ACHN (cell line): ENCODE results near the gene HOXD9.
A peak's percentile ranks its signal among the peaks of the same experiment; 100 is the strongest.

ENCODE experiments used
- DNase-seq: peaks from one replicate; pipeline ENCODE4 v3.0.0-alpha.2; 2015
- in situ Hi-C: cut with HindIII; loops from 2 replicates; pipeline ENCODE4 v1.10.0; 2017; ENCODE audit warnings: low sequenced_read_pairs, low pct_ligation_motif_present, low pct_unique_long_range_greater_than_20kb

Gene HOXD9

DNA sequence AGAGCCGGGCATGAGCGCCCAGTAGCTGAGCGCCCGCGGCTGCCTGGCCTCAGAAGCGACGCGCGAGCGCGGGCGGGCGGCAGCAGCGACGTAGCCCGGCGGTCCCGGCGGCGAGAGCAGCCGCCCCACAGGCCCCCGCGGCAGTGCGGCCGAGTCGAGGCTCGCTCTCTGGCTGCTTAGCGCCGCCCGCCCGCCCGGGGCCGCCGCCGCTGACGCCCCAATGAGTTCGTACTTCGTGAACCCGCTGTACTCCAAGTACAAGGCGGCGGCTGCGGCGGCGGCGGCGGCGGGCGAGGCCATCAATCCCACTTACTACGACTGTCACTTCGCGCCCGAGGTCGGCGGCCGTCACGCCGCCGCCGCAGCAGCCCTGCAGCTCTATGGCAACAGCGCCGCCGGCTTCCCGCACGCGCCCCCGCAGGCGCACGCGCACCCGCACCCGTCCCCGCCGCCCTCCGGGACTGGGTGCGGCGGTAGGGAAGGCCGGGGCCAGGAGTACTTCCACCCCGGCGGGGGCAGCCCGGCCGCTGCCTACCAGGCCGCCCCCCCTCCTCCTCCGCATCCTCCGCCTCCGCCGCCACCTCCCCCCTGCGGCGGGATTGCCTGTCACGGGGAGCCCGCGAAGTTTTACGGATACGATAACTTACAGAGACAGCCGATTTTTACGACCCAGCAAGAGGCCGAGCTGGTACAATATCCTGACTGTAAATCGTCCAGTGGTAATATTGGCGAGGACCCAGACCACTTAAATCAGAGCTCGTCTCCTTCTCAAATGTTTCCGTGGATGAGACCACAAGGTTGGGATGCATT is 7.8 kb downstream of the HOXD9 start:
- DNase-seq: peak; percentile 73
- in situ Hi-C loops: loop anchor here (25.0 kb wide), 2 partner anchors 307 to 532 kb away; no protein-coding TSS in a partner anchor

DNA sequence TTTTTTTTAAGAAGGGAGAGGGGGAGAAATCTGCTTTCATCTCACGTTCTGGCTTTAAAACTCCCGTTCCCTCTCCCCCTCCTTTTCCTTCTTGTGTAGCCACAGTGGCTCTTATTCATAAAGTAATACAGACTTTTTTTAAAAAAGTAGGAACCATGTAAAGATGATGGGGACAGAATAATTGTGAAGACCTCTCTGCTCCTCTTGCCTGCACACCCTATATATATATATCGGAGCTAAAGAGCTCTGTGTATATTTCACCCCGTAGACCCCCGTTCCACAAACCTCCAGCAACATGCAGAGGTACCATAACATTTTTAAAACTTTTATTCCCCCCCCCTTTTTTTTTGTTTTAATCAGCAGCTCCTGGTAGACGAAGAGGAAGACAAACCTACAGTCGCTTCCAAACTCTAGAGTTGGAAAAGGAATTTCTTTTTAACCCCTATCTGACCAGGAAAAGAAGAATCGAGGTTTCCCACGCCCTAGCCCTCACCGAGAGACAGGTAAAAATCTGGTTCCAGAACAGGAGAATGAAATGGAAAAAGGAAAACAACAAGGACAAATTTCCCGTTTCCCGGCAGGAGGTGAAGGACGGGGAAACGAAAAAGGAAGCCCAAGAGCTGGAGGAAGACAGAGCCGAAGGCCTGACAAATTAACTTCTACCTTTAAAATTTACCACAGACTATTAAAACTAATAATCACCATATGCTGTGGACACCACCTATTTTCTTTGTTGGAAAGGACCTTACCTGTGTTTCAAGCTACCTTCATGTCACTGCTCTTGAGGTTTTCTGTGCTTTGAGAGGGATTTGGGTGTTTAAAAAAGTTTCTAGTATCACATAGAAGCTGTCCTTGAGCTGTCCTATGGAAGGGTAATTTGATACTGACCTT is 8.7 kb downstream of the HOXD9 start:
- in situ Hi-C loops: loop anchor here (25.0 kb wide), 2 partner anchors 306 to 531 kb away; no protein-coding TSS in a partner anchor
- DNase-seq: no peak

DNA sequence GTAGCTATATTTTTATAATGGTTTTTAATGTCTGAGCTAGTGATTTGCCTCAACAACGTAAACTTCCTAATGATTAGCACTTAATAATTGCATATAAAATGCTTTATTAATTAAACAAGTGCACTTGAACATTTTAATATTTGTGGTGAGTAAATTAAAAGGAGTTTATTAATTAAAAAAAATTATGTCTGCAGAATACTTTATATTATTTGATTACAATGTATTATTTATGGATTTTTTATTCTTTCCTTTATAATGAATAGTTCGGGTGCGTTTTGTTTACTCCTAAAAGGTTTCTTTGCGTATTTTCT is 9.3 kb downstream of the HOXD9 start:
- in situ Hi-C loops: loop anchor here (25.0 kb wide), 2 partner anchors 305 to 530 kb away; no protein-coding TSS in a partner anchor
- no peak for DNase-seq

DNA sequence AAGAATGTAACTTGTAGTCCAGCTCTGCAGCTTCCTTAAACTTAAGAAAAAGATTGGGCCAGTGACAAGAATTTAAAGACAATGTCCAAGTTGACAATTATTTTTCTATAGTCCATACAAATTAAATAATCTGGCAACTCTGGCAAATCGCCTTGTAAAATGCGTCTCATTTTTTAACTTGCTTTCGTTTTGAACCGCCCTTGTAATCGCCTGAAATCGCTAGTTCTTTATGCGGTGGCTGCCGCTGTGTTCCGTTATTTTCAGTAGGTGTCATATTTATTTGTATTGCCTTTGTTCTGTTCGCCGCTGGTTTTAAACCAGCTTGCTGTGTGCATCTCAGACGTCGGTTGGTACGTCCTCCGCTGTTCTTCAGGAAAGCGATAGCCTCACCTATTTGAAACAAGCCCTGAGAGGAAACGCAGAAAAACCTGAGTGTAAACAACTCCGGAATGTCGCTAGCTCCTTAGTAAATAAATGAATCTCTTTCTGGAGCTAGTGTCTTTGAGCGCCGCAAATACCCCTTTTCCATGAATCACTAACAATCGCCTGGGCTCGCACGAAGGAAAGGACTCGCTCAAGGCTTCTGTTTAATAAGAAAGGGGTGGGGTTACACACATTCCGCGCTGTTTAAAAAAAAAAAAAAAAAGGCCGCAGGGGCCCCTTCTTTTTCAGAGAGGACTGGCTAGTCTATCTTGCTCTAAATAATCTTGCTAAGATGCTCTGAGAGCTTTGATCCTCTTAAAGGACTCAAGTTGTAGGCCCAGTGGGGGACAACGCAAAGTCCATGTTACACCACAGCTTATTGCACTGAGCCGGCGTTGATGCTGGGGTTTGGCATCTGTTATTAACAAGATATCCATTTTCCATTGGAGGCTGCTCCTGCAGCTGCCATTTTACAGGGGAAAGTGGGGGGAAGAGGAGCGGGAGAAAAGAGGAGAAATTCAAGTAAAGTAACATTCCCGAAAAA is 10.0 kb downstream of the HOXD9 start:
- in situ Hi-C loops: loop anchor here (25.0 kb wide), 2 partner anchors 305 to 530 kb away; no protein-coding TSS in a partner anchor
- peak; percentile 51 for DNase-seq

DNA sequence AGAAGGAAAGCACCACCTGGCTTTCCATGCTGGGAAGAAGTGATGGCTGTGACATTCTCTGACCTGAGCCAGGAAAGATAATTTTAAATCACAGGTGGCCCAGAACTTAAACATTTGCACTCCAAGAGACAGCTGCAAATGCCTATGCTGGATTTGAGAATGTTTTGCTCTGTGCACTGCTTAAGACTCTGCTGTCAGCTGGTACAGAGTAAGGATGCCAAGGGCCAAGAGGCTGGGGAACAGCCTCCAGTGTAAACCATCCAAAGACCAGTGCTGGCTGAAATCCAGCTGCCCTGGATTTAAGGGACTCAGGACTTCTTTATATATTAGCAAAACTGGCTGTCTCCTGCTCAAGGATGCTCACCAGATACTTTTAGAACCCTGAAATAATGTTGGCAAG is 10.9 kb downstream of the HOXD9 start:
- no peak for DNase-seq
- in situ Hi-C loops: loop anchor here (25.0 kb wide), 2 partner anchors 304 to 529 kb away; no protein-coding TSS in a partner anchor

DNA sequence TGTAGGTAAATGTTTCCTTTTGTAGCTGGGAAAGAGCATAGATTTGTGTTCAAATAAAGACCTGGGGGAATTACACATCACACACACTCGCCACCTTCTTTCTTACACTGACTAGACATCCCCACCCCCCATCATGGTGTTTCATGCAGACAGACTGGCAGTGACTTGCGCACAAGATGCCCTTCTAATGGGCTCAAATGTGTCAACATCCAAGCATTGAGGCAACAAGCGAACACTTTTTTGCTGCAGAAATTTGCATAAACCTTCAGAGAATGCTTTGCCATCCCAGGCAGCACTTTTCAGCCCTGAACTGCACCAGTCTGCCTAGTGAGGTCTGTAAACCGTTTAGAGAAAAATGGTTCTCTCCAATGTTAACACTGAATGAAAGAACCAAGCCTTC is 11.5 kb downstream of the HOXD9 start:
- in situ Hi-C loops: loop anchor here (25.0 kb wide), 2 partner anchors 303 to 528 kb away; no protein-coding TSS in a partner anchor
- no peak for DNase-seq

DNA sequence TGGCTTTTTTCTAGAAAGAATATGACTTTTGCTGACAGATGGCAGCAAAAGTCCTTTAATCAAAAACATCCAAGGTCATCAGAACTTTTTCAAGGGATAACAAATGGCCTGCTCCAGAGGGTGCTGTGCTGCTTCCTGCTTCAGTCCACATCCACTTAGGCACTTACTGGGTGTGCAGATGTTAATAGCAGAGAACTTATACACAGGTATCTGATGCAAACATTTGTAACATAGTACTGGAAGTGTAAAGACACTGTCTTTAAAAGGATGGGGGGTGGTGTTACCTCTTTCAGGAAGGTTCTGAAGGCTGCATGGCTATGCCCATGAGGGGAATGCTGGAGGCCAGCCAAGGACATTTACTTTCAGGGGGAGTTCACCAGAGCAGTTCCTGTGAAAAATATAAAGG is 12.5 kb downstream of the HOXD9 start:
- DNase-seq: peak; percentile 46

DNA sequence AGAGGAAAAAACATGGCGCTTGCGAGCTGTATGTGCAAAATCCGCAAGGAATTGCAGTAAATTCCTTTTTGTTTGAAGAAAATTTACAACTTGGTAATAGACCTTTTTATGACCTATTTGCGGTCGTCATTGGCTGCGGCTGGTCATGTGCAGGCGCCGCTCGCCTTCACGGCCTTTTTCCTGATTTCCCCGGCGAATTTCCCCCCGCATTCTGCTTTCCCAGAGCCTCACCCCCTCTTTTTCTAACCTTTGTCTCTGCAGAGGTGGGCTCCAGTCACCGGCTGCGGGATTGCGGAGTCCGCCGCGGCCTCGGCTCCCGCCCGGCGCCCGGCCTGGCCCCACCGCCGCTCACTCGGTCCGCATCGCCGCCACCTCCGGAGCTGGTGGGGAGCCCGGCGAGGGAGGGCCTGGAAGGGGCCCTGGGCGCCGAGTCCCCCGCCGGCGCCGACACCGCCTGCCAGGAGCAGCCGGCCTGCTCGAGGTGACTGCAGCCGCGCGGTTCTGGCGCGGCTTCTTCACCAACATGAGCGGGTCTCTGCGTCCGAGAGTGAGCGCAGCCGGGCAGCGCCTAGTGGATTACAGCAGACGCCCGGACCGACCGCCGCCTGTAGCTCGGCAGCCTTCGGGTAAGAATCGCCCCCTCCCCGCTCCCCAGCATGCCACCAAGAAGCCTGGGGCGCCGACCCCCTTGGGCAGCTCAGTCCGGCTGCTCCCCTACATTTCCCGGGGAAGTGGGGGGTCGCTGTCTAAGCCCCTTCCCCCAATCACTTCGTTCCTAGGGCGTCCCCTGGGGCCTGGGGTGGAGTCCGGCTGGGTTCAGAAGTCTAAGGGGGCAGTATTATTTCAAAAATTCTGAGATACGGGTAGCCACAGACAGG is 14.1 kb downstream of the HOXD9 start:
- peak; percentile 68 for DNase-seq
- in situ Hi-C loops: loop anchor here (25.0 kb wide), 2 partner anchors 301 to 526 kb away; no protein-coding TSS in a partner anchor

More for the DNA sequence above, 12.5 kb downstream of the HOXD9 start:
- in situ Hi-C loops: loop anchor here (25.0 kb wide), 2 partner anchors 302 to 527 kb away; no protein-coding TSS in a partner anchor

DNA sequence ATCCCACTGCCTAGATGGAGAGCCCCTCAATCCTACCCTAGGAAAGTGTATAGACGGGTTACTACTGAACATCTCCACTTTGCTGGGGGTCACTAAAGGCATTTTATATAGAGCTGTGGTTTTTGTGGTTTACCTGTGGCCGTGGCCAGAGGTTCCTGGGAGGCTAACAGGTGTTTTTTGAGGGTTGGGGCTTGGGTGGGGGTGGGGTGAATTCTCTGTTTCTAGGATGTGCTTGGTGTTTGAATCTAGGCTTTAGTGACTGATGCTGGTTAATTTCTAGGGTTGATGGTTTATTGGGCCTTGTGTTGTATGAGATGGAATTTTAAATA is 14.7 kb downstream of the HOXD9 start:
- in situ Hi-C loops: loop anchor here (25.0 kb wide), 2 partner anchors 300 to 525 kb away; no protein-coding TSS in a partner anchor
- DNase-seq: no peak

DNA sequence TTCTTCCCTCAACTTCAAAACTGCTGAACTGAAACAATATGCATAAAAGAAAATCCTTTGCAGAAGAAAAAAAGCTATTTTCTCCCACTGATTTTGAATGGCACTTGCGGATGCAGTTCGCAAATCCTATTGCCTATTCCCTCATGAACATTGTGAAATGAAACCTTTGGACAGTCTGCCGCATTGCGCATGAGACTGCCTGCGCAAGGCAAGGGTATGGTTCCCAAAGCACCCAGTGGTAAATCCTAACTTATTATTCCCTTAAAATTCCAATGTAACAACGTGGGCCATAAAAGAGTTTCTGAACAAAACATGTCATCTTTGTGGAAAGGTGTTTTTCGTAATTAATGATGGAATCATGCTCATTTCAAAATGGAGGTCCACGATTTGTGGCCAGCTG is 15.4 kb downstream of the HOXD9 start:
- in situ Hi-C loops: loop anchor here (25.0 kb wide), 2 partner anchors 299 to 524 kb away; no protein-coding TSS in a partner anchor
- DNase-seq: no peak

DNA sequence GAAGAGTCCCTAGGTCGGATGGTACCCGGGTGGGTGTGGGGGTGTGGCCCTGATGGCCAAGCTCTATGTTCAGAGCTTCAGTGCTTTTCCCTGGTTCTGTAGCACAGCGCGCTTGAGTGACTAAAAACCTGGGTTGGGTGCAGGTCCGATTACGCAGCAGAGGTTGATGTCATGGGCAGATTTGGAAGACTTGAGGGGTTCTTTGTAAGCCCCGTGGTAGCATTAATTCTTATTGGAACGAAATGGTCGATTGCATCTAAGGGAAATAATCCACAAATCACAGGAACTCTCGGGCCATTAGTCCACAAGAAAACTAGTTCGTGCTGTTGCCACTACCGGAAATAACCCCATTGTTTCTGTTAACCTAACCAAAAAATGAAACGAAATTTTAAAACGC is 16.0 kb downstream of the HOXD9 start:
- no peak for DNase-seq
- in situ Hi-C loops: loop anchor here (25.0 kb wide), 2 partner anchors 299 to 524 kb away; no protein-coding TSS in a partner anchor

DNA sequence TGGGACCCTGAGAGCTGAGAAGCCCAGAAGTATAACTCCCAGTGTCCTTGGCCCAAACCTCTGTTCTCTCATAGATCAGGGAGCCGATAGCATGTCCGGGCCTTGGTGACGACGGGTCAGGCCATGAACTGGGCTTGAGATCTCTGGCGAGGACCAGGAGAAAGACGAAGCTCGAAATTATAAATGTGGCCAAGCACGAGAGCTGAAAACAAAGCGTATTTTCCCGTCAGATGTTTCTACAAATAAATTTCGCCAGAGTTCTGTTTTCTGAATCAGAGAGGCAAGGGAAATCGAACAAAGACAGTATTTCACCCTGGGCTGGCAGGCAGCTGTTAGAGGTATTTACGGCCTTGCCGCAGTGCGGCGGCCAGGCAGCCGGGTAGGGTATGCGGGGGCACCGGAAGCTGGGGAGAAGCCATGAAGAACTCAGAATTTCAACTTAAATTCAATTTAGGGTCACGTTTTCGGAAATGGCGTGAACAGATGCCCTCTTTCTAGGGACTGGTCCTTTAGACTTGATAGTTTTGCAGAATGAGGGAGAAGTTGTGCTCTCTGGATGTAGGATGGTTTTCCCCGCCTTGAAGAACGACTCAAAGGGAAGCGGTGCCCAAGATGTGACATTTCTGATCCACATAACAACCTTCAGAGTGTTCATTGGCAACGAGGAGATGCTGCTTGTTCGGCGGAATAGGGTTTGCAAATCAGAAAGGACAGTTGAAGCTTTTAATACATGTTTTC is 16.6 kb downstream of the HOXD9 start:
- in situ Hi-C loops: loop anchor here (25.0 kb wide), 2 partner anchors 298 to 523 kb away; no protein-coding TSS in a partner anchor
- no peak for DNase-seq

DNA sequence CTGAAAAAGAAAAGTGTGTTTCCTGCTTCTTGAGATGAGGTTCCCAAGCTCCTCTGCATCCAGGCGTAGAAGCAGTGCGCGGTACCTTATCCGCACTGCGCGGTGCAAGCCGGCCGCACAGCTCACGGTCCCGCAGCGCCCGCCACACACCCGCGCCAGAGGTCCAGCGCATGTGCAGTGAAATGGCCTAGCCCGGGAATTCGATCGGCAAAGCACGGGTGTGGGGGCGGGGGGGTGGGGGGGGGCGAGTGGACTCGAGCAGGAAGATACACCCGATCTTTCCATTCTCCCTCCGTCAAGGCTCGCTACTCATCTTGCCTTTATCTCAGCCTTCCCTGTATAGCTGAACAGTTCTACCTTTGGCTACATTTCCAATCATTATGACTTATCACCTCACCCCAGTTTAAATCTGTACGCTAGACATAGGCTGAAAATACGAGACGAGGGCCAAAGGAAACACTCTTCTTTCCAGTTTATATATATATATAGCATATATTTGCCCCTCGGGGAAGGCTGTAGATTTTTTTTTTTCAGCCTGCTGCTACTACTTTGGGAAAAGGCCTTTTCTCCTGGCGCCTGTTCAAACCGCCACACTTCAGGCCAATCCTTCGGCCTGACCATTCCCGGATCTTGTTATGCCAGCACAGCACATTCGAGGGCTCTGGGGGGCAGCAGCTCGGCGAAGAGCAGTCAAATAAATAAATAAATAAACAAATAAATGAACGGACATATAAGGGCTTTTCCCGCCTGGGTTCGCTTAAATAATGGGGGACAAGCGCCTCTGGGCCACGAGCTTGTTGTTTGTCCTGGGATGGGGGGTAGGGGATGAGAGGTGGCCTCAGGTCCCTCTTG is 17.4 kb downstream of the HOXD9 start:
- in situ Hi-C loops: loop anchor here (25.0 kb wide), 2 partner anchors 297 to 522 kb away; no protein-coding TSS in a partner anchor

DNA sequence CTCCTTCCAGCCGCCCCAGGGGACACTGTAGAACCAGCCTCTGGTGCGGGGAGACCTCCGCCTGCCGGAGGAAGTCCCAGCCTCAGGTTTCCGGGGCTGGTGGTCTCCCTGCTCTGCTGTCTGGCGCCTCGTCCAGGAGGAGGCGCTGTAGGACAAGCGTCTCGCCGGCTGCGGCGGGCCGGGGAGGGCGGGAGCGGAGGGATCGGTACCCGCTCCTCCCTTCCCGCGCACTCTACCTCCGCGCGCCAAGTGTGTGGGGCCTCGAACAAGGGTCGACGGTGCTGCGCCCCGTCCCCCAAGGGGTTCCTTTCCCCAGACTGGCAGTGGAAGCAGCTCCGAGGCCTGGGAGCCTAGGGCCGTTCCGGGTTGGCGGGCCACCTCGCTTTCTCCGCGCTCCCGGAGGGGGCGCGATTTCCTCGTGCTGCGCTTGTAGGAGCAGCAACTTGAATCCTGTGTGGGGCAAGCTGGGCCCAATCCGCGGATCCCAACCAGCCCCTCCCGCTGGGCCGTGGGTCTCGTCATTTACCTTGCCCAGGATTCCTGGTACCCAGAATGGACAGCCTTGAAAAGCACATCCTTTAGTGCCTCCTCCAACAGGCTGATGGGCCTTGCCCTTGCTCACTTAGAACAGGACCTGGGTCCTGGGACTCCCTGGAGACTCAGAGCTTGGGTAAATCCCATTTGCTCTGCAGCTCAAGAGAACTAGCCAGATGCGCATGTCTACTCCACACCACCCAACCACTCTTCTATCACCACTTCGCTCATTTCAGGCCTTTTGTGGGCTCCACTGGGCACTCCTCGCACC is 18.2 kb downstream of the HOXD9 start:
- in situ Hi-C loops: loop anchor here (25.0 kb wide), 2 partner anchors 297 to 522 kb away; no protein-coding TSS in a partner anchor

More for the DNA sequence above, 17.4 kb downstream of the HOXD9 start:
- no peak for DNase-seq

DNA sequence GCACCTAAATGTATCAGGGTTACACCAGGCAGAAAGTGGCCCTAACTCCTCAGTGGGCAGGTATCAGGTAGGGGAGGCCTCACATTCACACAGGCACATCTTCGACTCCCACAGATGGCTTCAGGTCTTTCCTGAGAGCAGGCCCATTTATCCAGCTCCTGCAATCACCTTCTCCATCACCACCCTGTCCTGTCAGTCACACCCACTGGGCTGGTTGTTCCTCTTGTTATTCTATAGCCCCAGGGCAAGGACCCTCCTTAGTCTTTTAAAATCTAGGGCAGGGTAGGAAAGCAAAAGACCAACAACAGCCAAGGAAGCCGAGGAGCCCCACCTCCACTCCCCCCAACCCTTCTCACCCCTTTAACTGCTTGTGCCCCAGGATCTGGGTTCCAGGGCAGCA is 19.8 kb downstream of the HOXD9 start:
- in situ Hi-C loops: loop anchor here (25.0 kb wide), 2 partner anchors 295 to 520 kb away; no protein-coding TSS in a partner anchor
- DNase-seq: no peak

More for the DNA sequence above, 18.2 kb downstream of the HOXD9 start:
- DNase-seq: peak; percentile 86
